Esophagus squamous epithelium (tissue), 4 donors: ENCODE measurements around the gene RPP21.

ENCODE experiments used
- POLR2A ChIP-seq, 4 donors: fragments of 450-650 bp; IDR thresholded peaks; one replicate each; pipeline ENCODE4 v1.6.1; 2017; ENCODE audit warnings: antibody characterized with exemption in 4 of 4, mild to moderate bottlenecking in 4 of 4, moderate library complexity in 3 of 4
- TF ChIP-seq, protein P1 (sequence below), 6 experiments: fragments of 450-650 bp in 4 of 6; fragments of 200-600 bp in 2 of 6; sonication (generic) in 2 of 6; IDR thresholded peaks; one replicate each; pipeline ENCODE4 v1.5.1; 2016 to 2019; ENCODE audit warnings: antibody characterized with exemption in 6 of 6, mild to moderate bottlenecking in 4 of 6, moderate library complexity in 4 of 6

- TF ChIP-seq, protein P1, sequence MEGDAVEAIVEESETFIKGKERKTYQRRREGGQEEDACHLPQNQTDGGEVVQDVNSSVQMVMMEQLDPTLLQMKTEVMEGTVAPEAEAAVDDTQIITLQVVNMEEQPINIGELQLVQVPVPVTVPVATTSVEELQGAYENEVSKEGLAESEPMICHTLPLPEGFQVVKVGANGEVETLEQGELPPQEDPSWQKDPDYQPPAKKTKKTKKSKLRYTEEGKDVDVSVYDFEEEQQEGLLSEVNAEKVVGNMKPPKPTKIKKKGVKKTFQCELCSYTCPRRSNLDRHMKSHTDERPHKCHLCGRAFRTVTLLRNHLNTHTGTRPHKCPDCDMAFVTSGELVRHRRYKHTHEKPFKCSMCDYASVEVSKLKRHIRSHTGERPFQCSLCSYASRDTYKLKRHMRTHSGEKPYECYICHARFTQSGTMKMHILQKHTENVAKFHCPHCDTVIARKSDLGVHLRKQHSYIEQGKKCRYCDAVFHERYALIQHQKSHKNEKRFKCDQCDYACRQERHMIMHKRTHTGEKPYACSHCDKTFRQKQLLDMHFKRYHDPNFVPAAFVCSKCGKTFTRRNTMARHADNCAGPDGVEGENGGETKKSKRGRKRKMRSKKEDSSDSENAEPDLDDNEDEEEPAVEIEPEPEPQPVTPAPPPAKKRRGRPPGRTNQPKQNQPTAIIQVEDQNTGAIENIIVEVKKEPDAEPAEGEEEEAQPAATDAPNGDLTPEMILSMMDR (IDR thresholded peaks at IDR 0.05), result no peak
- TF ChIP-seq POLR2A (IDR thresholded peaks at IDR 0.05), result no peak
Observed at GRCh38 chr6:30359276-30359675, 14.3 kb downstream of the RPP21 start.
